Endodermal cell (in vitro differentiated cells): Measurements from ENCODE around the gene FBXL12. TPM values are rescaled to one million over a fixed set of nuclear protein-coding genes. Genes with fewer than 3 reads are reported as not detected.
"Not testable (repeated sequence)": the region's sequence is repeated elsewhere in the genome, so short reads cannot be mapped to it uniquely, and the experiment has no call there.

Experiments used
- DNase-seq: peaks from one replicate; pipeline ENCODE4 v3.0.0-alpha.2; 2017
- H3K27ac ChIP-seq: 2 replicates; pipeline ENCODE4 v1.5.1; 2013; ENCODE audit warnings: mild to moderate bottlenecking, low read depth, low read length, moderate library complexity
- H3K27me3 ChIP-seq: 2 replicates; pipeline ENCODE4 v1.6.1; 2013; ENCODE audit warnings: mild to moderate bottlenecking, low read length, moderate library complexity; ENCODE audit not compliant: insufficient read depth, control insufficient read depth, poor library complexity, severe bottlenecking
- H3K36me3 ChIP-seq: 2 replicates; pipeline ENCODE4 v1.7.0; 2013; ENCODE audit warnings: mild to moderate bottlenecking, low read length, moderate library complexity; ENCODE audit not compliant: control insufficient read depth, insufficient read depth
- H3K4me1 ChIP-seq: one replicate; pipeline ENCODE4 v1.7.0; 2013; ENCODE audit warnings: low read length; ENCODE audit not compliant: control insufficient read depth, insufficient read depth
- H3K4me3 ChIP-seq: 2 replicates; pipeline ENCODE4 v1.5.1; 2013; ENCODE audit warnings: mild to moderate bottlenecking, low read length, moderate library complexity
- H3K9ac ChIP-seq: 2 replicates; pipeline ENCODE4 v1.6.1; 2013; ENCODE audit warnings: mild to moderate bottlenecking, low read length, moderate library complexity; ENCODE audit not compliant: poor library complexity, severe bottlenecking; ENCODE audit errors: extremely low read depth
- H3K9me3 ChIP-seq: 2 replicates; pipeline ENCODE4 v1.6.1; 2013; ENCODE audit warnings: mild to moderate bottlenecking, low read length, moderate library complexity; ENCODE audit not compliant: control insufficient read depth
- H3K27ac Mint-ChIP-seq: 2 replicates; pipeline ENCODE4 v1.8.0; 2020; ENCODE audit warnings: mixed read lengths
- H3K27me3 Mint-ChIP-seq: 2 replicates; pipeline ENCODE4 v1.8.0; 2021; ENCODE audit warnings: mild to moderate bottlenecking, mixed read lengths; ENCODE audit not compliant: insufficient read depth
- H3K36me3 Mint-ChIP-seq: 2 replicates; pipeline ENCODE4 v1.8.0; 2020; ENCODE audit warnings: low read depth, mixed read lengths
- H3K4me1 Mint-ChIP-seq: 2 replicates; pipeline ENCODE4 v1.8.0; 2020; ENCODE audit warnings: mixed read lengths
- H3K4me3 Mint-ChIP-seq: 2 replicates; pipeline ENCODE4 v1.8.0; 2020; ENCODE audit warnings: mild to moderate bottlenecking, moderate library complexity, mixed read lengths
- H3K9me3 Mint-ChIP-seq: 2 replicates; pipeline ENCODE4 v1.8.0; 2020; ENCODE audit warnings: mild to moderate bottlenecking, mixed read lengths
- WGBS, 2 experiments: methylation state at CpG; one replicate each; pipeline versions ENCODE4 v1.1.5 to v1.1.7; 2013; ENCODE audit warnings: missing lambda C conversion rate in 2 of 2, mixed read lengths in 1 of 2; ENCODE audit not compliant: insufficient coverage in 1 of 2, insufficient read length in 1 of 2; 5-methylcytosine and 5-hydroxymethylcytosine counted together
- total RNA-seq, 2 donors: library from RNA; stranded (reverse); fragmentation: NEBNext Ultra II Directional in 1 of 2; extraction: Animal tissue kit (Norgen Biotek cat#: 25700) in 1 of 2; gene quantifications; 2 replicates in 1 of 2; 3 replicates in 1 of 2; pipeline ENCODE4 v1.2.1, GENCODE V29; 2021
- TF ChIP-seq, protein P1 (sequence below): fragments of 200-600 bp; sonication (generic); conservative IDR thresholded peaks from 2 replicates; pipeline ENCODE4 v1.5.0; 2021; ENCODE audit warnings: antibody characterized with exemption, mild to moderate bottlenecking

FBXL12 gene
- total RNA-seq, 2 donors from 2014 or later = 28.3 to 28.8 TPM

DNA sequence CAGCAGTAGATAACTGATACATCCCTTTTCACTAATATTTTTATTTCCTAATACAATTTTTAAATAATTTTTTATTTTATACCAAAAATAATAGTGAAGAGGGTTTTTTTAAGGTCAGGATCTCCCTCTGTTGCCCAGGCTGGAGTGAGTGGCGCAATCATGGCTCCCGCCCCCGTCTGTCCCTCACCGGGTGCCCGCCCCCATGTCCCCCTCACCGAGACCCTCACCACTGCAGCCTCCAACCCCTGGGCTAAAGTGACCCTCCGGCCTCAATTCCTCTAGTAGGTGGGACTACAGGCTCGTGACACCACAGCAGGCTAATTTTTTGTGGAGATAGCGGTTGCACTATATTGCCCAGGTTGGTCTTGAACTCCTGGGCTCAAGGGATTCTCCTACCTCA lies 32.5 kb downstream of the FBXL12 start:
- H3K27me3 Mint-ChIP-seq = peaks cover 1% of the 10 kb centered on the region
- H3K4me3 ChIP-seq = peak overlapping the region; percentile 81
- H3K36me3 ChIP-seq = peaks cover 5% of the 10 kb centered on the region
- H3K4me1 ChIP-seq = peaks cover 10% of the 10 kb centered on the region
- H3K9ac ChIP-seq = peak overlapping the region; percentile 41
- peaks cover 32% of the 10 kb centered on the region for H3K4me1 Mint-ChIP-seq
- DNase-seq = no peak
- H3K27ac ChIP-seq = no peak overlapping the region
- TF ChIP-seq, protein P1, sequence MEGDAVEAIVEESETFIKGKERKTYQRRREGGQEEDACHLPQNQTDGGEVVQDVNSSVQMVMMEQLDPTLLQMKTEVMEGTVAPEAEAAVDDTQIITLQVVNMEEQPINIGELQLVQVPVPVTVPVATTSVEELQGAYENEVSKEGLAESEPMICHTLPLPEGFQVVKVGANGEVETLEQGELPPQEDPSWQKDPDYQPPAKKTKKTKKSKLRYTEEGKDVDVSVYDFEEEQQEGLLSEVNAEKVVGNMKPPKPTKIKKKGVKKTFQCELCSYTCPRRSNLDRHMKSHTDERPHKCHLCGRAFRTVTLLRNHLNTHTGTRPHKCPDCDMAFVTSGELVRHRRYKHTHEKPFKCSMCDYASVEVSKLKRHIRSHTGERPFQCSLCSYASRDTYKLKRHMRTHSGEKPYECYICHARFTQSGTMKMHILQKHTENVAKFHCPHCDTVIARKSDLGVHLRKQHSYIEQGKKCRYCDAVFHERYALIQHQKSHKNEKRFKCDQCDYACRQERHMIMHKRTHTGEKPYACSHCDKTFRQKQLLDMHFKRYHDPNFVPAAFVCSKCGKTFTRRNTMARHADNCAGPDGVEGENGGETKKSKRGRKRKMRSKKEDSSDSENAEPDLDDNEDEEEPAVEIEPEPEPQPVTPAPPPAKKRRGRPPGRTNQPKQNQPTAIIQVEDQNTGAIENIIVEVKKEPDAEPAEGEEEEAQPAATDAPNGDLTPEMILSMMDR = no peak
- H3K9me3 ChIP-seq = peaks cover 6% of the 10 kb centered on the region
- H3K27ac Mint-ChIP-seq = peak overlapping the region; percentile 94
- H3K9me3 Mint-ChIP-seq = peaks cover 16% of the 10 kb centered on the region
- H3K4me3 Mint-ChIP-seq = peak overlapping the region; percentile 83
- WGBS, 2 experiments = 69 to 98% methylated on average over 3 to 9 of the region's 9 CpGs
- H3K36me3 Mint-ChIP-seq = peaks cover 15% of the 10 kb centered on the region
- H3K27me3 ChIP-seq = no peaks in the 10 kb centered on the region

DNA sequence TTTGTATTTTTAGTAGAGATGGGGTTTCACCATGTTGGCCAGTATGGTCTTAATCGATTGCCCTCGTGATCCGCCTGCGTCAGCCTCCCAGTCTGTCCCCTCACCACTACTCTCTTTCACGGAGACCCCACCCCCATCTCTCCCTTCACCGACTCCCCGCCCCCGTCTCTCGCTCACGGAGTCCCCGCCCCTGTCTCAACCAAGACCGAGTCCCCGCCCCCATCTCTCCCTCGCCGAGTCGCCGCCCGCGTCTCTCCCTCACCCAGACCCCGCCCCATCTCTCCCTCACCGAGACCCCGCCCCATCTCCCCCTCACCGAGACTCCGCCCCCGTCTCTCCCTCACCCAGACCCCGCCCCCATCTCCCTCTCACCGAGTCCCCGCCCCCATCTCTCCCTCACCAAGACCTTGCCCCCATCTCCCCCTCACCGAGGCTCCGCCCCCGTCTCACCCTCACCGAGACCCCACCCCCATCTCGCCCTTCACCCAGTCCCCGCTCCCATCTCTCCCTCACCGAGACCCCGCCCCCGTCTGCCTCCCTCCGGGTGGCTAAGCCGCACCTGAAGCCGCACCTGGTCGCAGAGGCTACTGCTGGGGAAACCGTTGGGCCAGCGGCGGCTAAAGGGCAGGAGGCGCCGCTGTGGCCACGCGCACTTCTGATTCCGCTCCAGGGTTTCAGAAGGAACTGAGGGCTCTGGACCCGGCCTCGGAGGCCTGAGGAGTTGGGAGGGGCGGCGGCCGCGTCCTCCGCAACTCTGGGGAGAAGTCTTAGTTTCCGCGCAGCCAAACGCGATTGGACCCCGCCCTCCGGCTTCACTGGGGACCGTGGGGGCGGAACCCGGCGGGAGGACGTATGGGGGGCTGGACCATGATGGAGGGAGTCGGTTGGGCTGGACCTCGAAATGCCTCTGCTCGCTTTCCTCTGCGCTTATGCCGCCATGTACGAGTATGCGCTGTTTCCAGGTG lies 33.2 kb downstream of the FBXL12 start:
- H3K36me3 ChIP-seq = peaks cover 5% of the 10 kb centered on the region
- H3K4me3 ChIP-seq = peak overlapping the region; percentile 81
- DNase-seq = peak; percentile 100
- TF ChIP-seq, protein P1 = no peak
- peaks cover 32% of the 10 kb centered on the region for H3K4me1 Mint-ChIP-seq
- peaks cover 18% of the 10 kb centered on the region for H3K36me3 Mint-ChIP-seq
- H3K27me3 ChIP-seq = no peaks in the 10 kb centered on the region
- peaks cover 1% of the 10 kb centered on the region for H3K27me3 Mint-ChIP-seq
- peaks cover 6% of the 10 kb centered on the region for H3K9me3 ChIP-seq
- H3K4me3 Mint-ChIP-seq = peak overlapping the region; percentile 83
- peak overlapping the region; percentile 93 for H3K27ac ChIP-seq
- 0% methylated on average over 17 to 59 of the region's 74 CpGs for WGBS, 2 experiments
- peak overlapping the region; percentile 97 for H3K9ac ChIP-seq
- H3K9me3 Mint-ChIP-seq = peaks cover 16% of the 10 kb centered on the region
- peaks cover 10% of the 10 kb centered on the region for H3K4me1 ChIP-seq
- H3K27ac Mint-ChIP-seq = peak overlapping the region; percentile 100

DNA sequence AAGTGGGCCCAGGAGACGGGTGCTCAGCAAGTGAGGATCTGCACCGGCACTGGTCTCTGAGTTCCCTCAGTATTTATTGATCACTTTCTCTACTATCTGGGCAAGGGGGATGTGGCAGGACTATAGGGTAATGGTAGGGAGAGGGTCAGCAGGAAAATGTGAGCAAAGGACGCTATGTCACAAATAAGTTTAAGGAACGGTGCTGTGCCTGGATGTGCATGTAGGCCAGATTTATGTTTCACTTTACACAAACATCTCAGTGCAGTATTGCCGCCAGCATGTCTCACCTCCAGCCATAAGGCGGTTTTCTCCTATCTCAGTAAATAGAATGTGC lies 34.7 kb downstream of the FBXL12 start:
- H3K4me3 Mint-ChIP-seq = peak overlapping the region; percentile 83
- H3K9me3 Mint-ChIP-seq = peaks cover 11% of the 10 kb centered on the region
- WGBS, 2 experiments = 80 to 96% methylated on average over 6 of the region's 6 CpGs
- H3K27me3 Mint-ChIP-seq, DNase-seq, H3K4me1 ChIP-seq, H3K9me3 ChIP-seq, H3K36me3 ChIP-seq, H3K27me3 ChIP-seq: not testable (repeated sequence)
- H3K27ac Mint-ChIP-seq = peak overlapping the region; percentile 100
- Histone ChIP-seq H3K27ac (peak overlapping the region; percentile 80), H3K9ac (peak overlapping the region; percentile 97), H3K4me3 (peak overlapping the region; percentile 31)
- H3K4me1 Mint-ChIP-seq = peaks cover 19% of the 10 kb centered on the region
- H3K36me3 Mint-ChIP-seq = peaks cover 15% of the 10 kb centered on the region
